GM18861 (cell line): Measurements from ENCODE around the gene JAK3.
"Not testable (repeated sequence)": the region's sequence is repeated elsewhere in the genome, so short reads cannot be mapped to it uniquely, and the experiment has no call there.

Source experiments
- ATAC-seq: cut with Tn5 transposase; IDR thresholded peaks from one replicate; pipeline ENCODE4 v1.9.1; 2021; ENCODE audit not compliant: unreplicated experiment

Gene JAK3

DNA sequence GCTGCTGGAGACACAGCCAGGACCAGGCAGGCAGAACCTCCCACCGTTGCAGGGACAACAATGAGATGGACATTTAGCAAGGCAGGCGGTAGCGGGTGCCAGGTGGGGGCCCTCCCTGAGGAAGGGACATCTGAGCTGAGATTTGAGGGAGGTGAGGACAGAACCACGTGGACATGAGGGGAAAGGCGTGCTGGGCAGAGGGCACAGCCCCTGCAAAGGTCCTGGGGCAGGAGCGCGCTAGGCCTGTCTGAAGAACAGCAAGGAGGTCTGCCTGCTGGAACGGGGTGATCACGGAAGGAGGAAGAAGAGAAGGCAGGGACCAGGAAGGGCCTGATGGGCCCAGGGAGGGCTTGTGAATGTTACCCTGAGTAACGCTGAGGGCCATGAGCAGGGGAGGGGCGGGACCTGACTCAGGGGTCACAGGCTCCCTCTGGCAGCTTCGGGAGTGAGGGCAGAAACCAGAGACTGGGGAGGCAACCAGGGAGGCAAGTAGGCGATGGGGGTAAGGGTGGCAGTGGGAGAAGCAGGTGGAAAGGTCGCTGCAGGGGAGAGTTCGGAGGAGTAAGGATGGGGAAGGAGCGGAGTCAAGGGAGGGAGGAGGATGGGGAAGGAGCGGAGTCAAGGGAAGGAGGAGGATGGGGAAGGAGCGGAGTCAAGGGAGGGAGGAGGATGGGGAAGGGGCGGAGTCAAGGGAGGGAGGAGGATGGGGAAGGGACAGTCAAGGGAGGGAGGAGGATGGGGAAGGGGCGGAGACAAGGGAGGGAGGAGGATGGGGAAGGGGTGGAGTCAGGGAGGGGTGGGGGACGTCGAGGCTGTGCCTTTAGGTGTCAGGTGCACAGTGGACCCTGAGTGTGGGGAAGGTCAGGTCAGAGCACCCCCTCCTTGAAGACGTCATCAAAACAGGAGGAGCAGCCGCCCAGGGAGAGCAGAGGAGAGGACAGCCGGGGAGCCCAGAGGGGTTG lies 68.5 kb downstream of the JAK3 start:
- no peak for ATAC-seq

DNA sequence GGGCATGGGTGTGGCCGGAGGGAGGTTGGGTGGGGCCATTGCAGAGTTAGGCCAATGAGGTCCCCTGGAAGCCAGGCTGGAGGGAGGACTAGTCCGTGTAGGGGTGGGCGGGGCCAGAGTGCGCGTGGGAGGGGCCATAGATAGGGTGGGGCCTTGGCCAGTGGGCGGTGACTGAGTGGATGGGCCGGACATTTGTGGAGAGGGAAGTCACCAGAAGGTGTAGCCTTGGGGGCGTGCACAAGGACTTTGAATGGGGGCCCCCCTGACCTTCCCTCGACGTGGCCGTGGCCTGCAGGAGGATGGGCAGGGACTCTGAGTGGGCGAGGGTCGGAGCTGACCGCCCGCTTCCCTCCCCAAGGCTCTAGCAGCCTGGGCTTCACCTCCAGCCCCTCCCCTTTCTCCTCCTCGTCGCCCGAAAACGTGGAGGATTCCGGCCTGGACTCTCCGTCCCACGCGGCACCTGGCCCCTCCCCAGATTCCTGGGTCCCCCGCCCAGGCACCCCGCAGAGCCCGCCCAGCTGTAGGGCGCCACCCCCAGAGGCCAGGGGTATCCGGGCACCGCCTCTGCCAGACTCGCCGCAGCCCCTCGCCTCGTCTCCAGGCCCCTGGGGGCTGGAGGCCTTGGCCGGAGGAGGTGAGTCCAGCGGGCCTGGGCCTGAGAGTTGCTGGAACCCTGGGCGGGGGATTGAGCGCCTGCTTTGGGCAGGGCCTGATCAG lies 69.4 kb downstream of the JAK3 start:
- ATAC-seq: no peak

DNA sequence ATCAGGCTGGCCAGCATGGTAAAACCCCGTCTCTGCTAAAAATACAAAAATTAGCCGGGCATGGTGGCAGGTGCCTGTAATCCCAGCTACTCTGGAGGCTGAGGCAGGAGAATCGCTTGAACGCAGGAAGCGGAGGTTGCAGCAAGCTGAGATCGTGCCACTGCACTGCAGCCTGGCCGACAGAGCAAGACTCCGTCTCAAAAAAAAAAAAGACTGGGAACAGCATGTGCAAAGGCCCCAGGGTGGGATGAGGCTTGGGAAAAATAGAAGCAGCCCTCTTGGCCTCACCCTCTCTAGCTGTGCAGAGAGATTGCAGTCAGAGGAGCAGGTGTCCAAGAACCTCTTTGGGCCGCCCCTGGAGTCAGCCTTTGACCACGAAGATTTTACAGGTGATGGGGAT lies 69.9 kb downstream of the JAK3 start:
- not testable (repeated sequence) for ATAC-seq

DNA sequence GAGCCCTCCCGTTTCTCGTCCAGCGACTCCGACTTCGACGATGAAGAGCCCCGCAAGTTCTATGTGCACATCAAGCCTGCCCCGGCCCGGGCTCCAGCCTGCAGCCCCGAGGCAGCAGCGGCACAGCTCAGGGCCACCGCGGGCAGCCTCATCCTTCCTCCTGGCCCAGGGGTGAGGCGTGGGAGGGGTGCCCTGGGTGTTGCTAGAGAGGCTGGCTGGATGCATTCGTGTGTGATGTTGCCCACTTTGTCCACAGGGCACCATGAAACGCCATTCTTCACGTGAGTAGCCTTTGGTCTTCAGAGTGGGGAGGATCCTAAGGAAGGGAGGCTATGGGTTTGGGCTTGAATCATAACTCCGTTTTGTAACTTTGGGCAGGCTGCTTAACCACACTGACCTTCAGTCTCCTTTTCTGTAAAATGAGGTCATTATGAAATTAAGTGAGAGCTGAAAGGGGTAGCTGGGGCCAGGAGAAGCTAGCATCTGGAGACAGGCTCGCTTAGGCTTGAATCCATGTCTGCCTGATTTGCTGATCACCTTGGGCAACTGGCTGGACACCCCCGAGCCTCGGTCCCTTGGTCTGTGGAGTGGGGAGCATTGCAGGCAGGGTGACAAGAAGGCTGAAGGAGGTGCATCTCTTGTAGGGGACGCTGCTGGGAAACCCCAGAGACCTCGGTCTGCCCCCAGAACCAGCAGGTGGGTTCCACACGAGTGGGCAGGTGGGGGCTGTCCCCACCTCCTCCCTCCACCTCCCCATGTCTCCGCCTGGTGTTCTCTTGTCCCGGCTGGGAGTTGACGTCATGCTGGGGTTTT lies 71.6 kb downstream of the JAK3 start:
- ATAC-seq: peak; percentile 71

DNA sequence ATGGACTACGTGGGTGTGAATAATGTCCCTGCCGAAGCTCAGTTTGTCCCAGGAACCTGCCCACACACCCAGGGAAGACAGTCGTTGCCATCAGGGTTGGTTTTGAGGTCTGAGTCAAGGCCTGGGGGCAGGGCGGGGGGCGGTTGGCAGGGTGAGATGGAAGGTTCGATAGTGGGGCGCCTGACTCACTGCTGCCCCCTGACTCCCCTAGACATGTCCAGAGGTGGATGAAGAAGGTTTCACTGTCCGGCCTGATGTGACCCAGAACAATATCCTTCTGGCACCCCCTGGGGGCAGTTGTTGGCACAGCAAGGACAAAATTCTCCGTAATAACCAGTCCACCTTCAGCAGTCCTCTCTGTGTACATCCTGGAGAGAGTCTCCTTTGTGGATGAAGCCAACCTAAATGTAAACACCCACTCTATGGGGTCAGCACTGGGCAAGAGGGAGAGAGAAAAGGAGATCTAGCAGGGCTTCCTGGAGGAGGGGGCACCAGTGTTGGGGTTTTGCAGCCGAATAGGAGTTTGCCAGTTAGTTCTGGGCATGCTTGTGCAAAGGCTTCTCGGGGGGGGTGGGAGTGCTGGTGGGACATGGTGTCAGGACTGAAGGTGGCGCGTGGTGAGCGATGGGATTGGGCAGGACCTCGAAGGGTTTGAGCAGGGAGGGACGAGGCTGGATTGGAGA lies 72.4 kb downstream of the JAK3 start:
- ATAC-seq: no peak
